NB4 (cell line): Measurements from ENCODE around the gene COL21A1.

Experiments used
- DNase-seq: peaks from one replicate; pipeline ENCODE4 v3.0.0; 2010; ENCODE audit warnings: low read depth
- H3K4me3 ChIP-seq: one replicate; pipeline ENCODE4 v1.5.1; 2011; ENCODE audit warnings: mild to moderate bottlenecking, low read depth, low read length, moderate library complexity
- CTCF ChIP-seq: IDR thresholded peaks from one replicate; pipeline ENCODE4 v1.5.1; 2012; ENCODE audit warnings: low read depth, low read length
- MAX ChIP-seq: IDR thresholded peaks from 2 replicates; pipeline ENCODE4 v1.6.1; 2011; ENCODE audit warnings: low read depth, low read length
- MYC ChIP-seq: IDR thresholded peaks from 2 replicates; pipeline ENCODE4 v1.6.1; 2011; ENCODE audit warnings: low read depth, low read length
- POLR2A ChIP-seq: IDR thresholded peaks from 2 replicates; pipeline ENCODE4 v1.6.1; 2011; ENCODE audit warnings: mild to moderate bottlenecking; ENCODE audit not compliant: insufficient read length; ENCODE audit errors: extremely low read depth

The COL21A1 gene

GRCh38 chr6:56199956-56200355, 47.4 kb downstream of the COL21A1 start:
- TF ChIP-seq MAX (no peak), MYC (no peak), POLR2A (no peak)
- DNase-seq: no peak

GRCh38 chr6:56193846-56194245, 53.5 kb downstream of the COL21A1 start:
- no peak for TF ChIP-seq MYC
- TF ChIP-seq MAX: no peak
- TF ChIP-seq POLR2A: no peak
- no peak overlapping the region for H3K4me3 ChIP-seq
- DNase-seq: no peak

More at GRCh38 chr6:56199956-56200355, 47.4 kb downstream of the COL21A1 start:
- H3K4me3 ChIP-seq: no peak overlapping the region

GRCh38 chr6:56188429-56188828, 59.0 kb downstream of the COL21A1 start:
- TF ChIP-seq MYC: no peak
- no peak for TF ChIP-seq POLR2A
- TF ChIP-seq MAX: no peak
- no peak for TF ChIP-seq CTCF
- no peak overlapping the region for H3K4me3 ChIP-seq
- no peak for DNase-seq

GRCh38 chr6:56187686-56188085, 59.7 kb downstream of the COL21A1 start:
- DNase-seq: no peak
- TF ChIP-seq CTCF (no peak), MYC (no peak), MAX (no peak), POLR2A (no peak)
- H3K4me3 ChIP-seq: no peak overlapping the region

GRCh38 chr6:56176741-56177140, 70.6 kb downstream of the COL21A1 start:
- H3K4me3 ChIP-seq: no peak overlapping the region
- no peak for DNase-seq
- TF ChIP-seq POLR2A (no peak), MYC (no peak), CTCF (no peak), MAX (no peak)

GRCh38 chr6:56173228-56173627, 74.2 kb downstream of the COL21A1 start:
- DNase-seq: no peak
- H3K4me3 ChIP-seq: no peak overlapping the region
- TF ChIP-seq MAX (no peak), POLR2A (no peak), MYC (no peak), CTCF (no peak)

GRCh38 chr6:56172144-56172543, 75.2 kb downstream of the COL21A1 start:
- no peak for DNase-seq
- H3K4me3 ChIP-seq: no peak overlapping the region
- TF ChIP-seq CTCF: no peak
- TF ChIP-seq POLR2A: no peak
- TF ChIP-seq MYC: no peak
- no peak for TF ChIP-seq MAX
